ENCODE measurements around the gene SEMA5A.

DNA sequence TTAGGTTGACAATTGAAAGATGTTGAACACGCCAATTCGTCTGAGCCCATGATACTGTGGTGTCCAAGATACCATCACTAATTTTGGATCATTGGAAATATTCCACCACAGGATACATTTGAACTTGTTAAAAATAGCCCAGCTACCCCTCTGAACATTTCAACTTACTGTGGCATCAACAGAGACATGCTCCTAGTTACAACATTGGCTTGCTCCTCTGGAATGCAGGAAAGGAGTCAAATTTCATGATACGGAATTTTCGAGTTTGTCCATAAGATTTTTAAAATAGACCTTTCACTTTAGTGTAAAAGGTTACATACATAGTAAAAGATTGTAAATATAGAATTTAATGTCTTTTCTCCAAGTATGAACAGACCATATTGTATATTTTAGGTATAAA, 12.8 kb downstream of the SEMA5A start:
- TF ChIP-seq, protein P1, sequence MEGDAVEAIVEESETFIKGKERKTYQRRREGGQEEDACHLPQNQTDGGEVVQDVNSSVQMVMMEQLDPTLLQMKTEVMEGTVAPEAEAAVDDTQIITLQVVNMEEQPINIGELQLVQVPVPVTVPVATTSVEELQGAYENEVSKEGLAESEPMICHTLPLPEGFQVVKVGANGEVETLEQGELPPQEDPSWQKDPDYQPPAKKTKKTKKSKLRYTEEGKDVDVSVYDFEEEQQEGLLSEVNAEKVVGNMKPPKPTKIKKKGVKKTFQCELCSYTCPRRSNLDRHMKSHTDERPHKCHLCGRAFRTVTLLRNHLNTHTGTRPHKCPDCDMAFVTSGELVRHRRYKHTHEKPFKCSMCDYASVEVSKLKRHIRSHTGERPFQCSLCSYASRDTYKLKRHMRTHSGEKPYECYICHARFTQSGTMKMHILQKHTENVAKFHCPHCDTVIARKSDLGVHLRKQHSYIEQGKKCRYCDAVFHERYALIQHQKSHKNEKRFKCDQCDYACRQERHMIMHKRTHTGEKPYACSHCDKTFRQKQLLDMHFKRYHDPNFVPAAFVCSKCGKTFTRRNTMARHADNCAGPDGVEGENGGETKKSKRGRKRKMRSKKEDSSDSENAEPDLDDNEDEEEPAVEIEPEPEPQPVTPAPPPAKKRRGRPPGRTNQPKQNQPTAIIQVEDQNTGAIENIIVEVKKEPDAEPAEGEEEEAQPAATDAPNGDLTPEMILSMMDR (IDR thresholded peaks at IDR 0.05): no peak
- TF ChIP-seq, protein P2, sequence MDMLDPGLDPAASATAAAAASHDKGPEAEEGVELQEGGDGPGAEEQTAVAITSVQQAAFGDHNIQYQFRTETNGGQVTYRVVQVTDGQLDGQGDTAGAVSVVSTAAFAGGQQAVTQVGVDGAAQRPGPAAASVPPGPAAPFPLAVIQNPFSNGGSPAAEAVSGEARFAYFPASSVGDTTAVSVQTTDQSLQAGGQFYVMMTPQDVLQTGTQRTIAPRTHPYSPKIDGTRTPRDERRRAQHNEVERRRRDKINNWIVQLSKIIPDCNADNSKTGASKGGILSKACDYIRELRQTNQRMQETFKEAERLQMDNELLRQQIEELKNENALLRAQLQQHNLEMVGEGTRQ (CRISPR knock-in tag; IDR thresholded peaks at IDR 0.05): no peak
- TF ChIP-seq GABPB1 (CRISPR knock-in tag; IDR thresholded peaks at IDR 0.05) (no peak), CBFB (CRISPR knock-in tag; IDR thresholded peaks at IDR 0.05; ENCODE audit: low read depth) (no peak), NR2C2 (CRISPR knock-in tag; IDR thresholded peaks at IDR 0.05) (no peak), NR3C1 (CRISPR knock-in tag; conservative IDR thresholded peaks at IDR 0.05; ENCODE audit: low read depth) (no peak), JUN (CRISPR knock-in tag; IDR thresholded peaks at IDR 0.05) (no peak), SP1 (CRISPR knock-in tag; conservative IDR thresholded peaks at IDR 0.05) (no peak)
- TF ChIP-seq, protein P3, sequence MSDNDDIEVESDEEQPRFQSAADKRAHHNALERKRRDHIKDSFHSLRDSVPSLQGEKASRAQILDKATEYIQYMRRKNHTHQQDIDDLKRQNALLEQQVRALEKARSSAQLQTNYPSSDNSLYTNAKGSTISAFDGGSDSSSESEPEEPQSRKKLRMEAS (CRISPR knock-in tag; IDR thresholded peaks at IDR 0.05): no peak
- TF ChIP-seq, protein P4, sequence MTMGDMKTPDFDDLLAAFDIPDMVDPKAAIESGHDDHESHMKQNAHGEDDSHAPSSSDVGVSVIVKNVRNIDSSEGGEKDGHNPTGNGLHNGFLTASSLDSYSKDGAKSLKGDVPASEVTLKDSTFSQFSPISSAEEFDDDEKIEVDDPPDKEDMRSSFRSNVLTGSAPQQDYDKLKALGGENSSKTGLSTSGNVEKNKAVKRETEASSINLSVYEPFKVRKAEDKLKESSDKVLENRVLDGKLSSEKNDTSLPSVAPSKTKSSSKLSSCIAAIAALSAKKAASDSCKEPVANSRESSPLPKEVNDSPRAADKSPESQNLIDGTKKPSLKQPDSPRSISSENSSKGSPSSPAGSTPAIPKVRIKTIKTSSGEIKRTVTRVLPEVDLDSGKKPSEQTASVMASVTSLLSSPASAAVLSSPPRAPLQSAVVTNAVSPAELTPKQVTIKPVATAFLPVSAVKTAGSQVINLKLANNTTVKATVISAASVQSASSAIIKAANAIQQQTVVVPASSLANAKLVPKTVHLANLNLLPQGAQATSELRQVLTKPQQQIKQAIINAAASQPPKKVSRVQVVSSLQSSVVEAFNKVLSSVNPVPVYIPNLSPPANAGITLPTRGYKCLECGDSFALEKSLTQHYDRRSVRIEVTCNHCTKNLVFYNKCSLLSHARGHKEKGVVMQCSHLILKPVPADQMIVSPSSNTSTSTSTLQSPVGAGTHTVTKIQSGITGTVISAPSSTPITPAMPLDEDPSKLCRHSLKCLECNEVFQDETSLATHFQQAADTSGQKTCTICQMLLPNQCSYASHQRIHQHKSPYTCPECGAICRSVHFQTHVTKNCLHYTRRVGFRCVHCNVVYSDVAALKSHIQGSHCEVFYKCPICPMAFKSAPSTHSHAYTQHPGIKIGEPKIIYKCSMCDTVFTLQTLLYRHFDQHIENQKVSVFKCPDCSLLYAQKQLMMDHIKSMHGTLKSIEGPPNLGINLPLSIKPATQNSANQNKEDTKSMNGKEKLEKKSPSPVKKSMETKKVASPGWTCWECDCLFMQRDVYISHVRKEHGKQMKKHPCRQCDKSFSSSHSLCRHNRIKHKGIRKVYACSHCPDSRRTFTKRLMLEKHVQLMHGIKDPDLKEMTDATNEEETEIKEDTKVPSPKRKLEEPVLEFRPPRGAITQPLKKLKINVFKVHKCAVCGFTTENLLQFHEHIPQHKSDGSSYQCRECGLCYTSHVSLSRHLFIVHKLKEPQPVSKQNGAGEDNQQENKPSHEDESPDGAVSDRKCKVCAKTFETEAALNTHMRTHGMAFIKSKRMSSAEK (CRISPR knock-in tag; IDR thresholded peaks at IDR 0.05; ENCODE audit: borderline replicate concordance): no peak

All from WTC11 (cell line).